DMS53 treated with DMSO at 0.1 percent for 48 hours (cell line): ENCODE measurements around the gene DOCK1.

Source experiments
- DNase-seq: peaks from one replicate; lab custom pipeline; 2025; ENCODE audit not compliant: unreplicated experiment; lab: John Stamatoyannopoulos, UW

DOCK1 gene

GRCh38 chr10:127492607-127493250, 587.5 kb downstream of the DOCK1 start:
- DNase-seq = no peak

GRCh38 chr10:127496035-127496434, 590.8 kb downstream of the DOCK1 start:
- no peak for DNase-seq

GRCh38 chr10:127497685-127498084, 592.5 kb downstream of the DOCK1 start:
- no peak for DNase-seq

GRCh38 chr10:127498087-127498486, 592.9 kb downstream of the DOCK1 start:
- DNase-seq = no peak

GRCh38 chr10:127500127-127500526, 594.9 kb downstream of the DOCK1 start:
- no peak for DNase-seq
